Ascending aorta (tissue), 2 donors: ENCODE data around the gene KIAA1671. TPM values are rescaled to one million over a fixed set of nuclear protein-coding genes. Genes with fewer than 3 reads are reported as not detected.

Experiments used
- DNase-seq, 2 donors: peaks; one replicate each; pipeline ENCODE4 v3.0.0-alpha.2; 2019; ENCODE audit warnings: low spot score in 2 of 2
- H3K27ac ChIP-seq, 2 donors: fragments of 200-600 bp; sonication (generic); one replicate each; pipeline ENCODE4 v1.5.1; 2016 to 2017; ENCODE audit warnings: mild to moderate bottlenecking in 1 of 2
- H3K27me3 ChIP-seq: fragments of 200-600 bp; sonication (generic); one replicate; pipeline ENCODE4 v1.5.1; 2017
- H3K36me3 ChIP-seq, 2 donors: fragments of 200-600 bp; sonication (generic); one replicate each; pipeline ENCODE4 v1.5.1; 2016
- H3K4me1 ChIP-seq, 2 donors: fragments of 200-600 bp; sonication (generic); one replicate each; pipeline ENCODE4 v1.5.1; 2016 to 2017; ENCODE audit warnings: mild to moderate bottlenecking in 1 of 2
- H3K4me3 ChIP-seq, 2 donors: fragments of 200-600 bp; sonication (generic); one replicate each; pipeline ENCODE4 v1.5.1; 2016 to 2017; ENCODE audit warnings: mild to moderate bottlenecking in 1 of 2
- H3K9me3 ChIP-seq, 2 donors: fragments of 200-600 bp; sonication (generic); one replicate each; pipeline ENCODE4 v1.5.1; 2016
- intact Hi-C: fragments of 100-400 bp; cut with DNase I; formaldehyde crosslinking; loops from one replicate; pipeline ENCODE4 v1.15.1; 2023
- total RNA-seq: library from RNA; depleted of rRNA; stranded (reverse); fragments of >200 nt; gene quantifications from one replicate; pipeline ENCODE4 v1.1.0, GENCODE V29; 2016
- TF ChIP-seq, protein P1 (sequence below), 3 experiments: fragments of 200-600 bp in 2 of 3; fragments of 450-650 bp in 1 of 3; sonication (generic) in 2 of 3; IDR thresholded peaks; one replicate each; pipeline ENCODE4 v1.5.1; 2016 to 2019; ENCODE audit warnings: antibody characterized with exemption in 3 of 3, mild to moderate bottlenecking in 1 of 3, moderate library complexity in 1 of 3

Gene KIAA1671
- total RNA-seq, 1 donor from 2014 or later, result 79.0 TPM

- peaks cover 13 to 49% of the 10 kb centered on the region in 2 donors for H3K4me1 ChIP-seq
- H3K4me3 ChIP-seq, result peak overlapping the region; percentile 58 to 64
- DNase-seq, result peak; percentile 54 to 84
- TF ChIP-seq, protein P1, sequence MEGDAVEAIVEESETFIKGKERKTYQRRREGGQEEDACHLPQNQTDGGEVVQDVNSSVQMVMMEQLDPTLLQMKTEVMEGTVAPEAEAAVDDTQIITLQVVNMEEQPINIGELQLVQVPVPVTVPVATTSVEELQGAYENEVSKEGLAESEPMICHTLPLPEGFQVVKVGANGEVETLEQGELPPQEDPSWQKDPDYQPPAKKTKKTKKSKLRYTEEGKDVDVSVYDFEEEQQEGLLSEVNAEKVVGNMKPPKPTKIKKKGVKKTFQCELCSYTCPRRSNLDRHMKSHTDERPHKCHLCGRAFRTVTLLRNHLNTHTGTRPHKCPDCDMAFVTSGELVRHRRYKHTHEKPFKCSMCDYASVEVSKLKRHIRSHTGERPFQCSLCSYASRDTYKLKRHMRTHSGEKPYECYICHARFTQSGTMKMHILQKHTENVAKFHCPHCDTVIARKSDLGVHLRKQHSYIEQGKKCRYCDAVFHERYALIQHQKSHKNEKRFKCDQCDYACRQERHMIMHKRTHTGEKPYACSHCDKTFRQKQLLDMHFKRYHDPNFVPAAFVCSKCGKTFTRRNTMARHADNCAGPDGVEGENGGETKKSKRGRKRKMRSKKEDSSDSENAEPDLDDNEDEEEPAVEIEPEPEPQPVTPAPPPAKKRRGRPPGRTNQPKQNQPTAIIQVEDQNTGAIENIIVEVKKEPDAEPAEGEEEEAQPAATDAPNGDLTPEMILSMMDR (IDR thresholded peaks at IDR 0.05), result peak in 1 of 3 experiments; percentile 34
- no peaks in the 10 kb centered on the region for H3K9me3 ChIP-seq
- peaks cover 0 to 24% of the 10 kb centered on the region in 2 donors for H3K36me3 ChIP-seq
- intact Hi-C loops, result loop anchor here (1.0 to 5.0 kb wide), 4 partner anchors 26 to 60 kb away; no protein-coding TSS in a partner anchor
- H3K27ac ChIP-seq, result peak overlapping the region; percentile 90 to 93
- H3K27me3 ChIP-seq, result no peaks in the 10 kb centered on the region
Observed at GRCh38 chr22:25111579-25112517, 159.3 kb downstream of the KIAA1671 start.

GRCh38 chr22:25112538-25113253 lies 160.2 kb downstream of the KIAA1671 start:
- Histone ChIP-seq H3K36me3 (peaks cover 0 to 24% of the 10 kb centered on the region in 2 donors), H3K4me1 (peaks cover 13 to 49% of the 10 kb centered on the region in 2 donors), H3K27me3 (no peaks in the 10 kb centered on the region), H3K4me3 (peak overlapping the region; percentile 58 to 64), H3K27ac (peak overlapping the region; percentile 90 to 93), H3K9me3 (no peaks in the 10 kb centered on the region)
- no peak for DNase-seq
- TF ChIP-seq, protein P1 (IDR thresholded peaks at IDR 0.05), result no peak
- intact Hi-C loops, result loop anchor here (5.0 kb wide), 2 partner anchors 35 to 60 kb away; no protein-coding TSS in a partner anchor

DNA sequence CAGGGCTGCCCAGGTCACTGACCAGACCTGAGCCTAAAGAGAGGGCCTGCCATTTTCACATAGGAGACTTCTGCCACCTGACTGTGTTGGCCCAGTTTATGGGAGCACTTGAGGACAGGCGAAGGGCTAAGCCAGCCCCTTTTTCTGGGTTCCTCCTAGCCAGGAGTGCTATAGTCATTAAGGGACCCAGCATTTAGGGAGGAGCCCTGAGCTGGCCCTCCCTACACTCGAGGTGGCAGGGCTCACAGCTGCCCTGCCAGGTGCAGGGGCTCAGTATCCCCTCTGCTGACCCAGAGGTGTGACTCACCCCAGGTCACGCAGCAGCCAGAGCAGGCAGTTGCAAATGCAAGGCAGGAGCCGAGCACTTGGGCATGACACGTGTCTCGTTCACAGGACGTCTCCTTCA lies 160.8 kb downstream of the KIAA1671 start:
- TF ChIP-seq, protein P1 (IDR thresholded peaks at IDR 0.05), result no peak
- Histone ChIP-seq H3K4me1 (peaks cover 13 to 49% of the 10 kb centered on the region in 2 donors), H3K27ac (peak overlapping the region; percentile 90 to 93), H3K4me3 (peak overlapping the region in 1 of 2 donors; percentile 64), H3K36me3 (peaks cover 0 to 26% of the 10 kb centered on the region in 2 donors), H3K27me3 (no peaks in the 10 kb centered on the region), H3K9me3 (no peaks in the 10 kb centered on the region)
- intact Hi-C loops, result loop anchor here (5.0 kb wide), 2 partner anchors 34 to 59 kb away; no protein-coding TSS in a partner anchor
- no peak for DNase-seq

- no peaks in the 10 kb centered on the region for H3K27me3 ChIP-seq
- H3K36me3 ChIP-seq, result peaks cover 0 to 21% of the 10 kb centered on the region in 2 donors
- no peak overlapping the region for H3K4me3 ChIP-seq
- H3K9me3 ChIP-seq, result no peaks in the 10 kb centered on the region
- DNase-seq, result no peak
- peak overlapping the region; percentile 90 to 93 for H3K27ac ChIP-seq
- peaks cover 13 to 51% of the 10 kb centered on the region in 2 donors for H3K4me1 ChIP-seq
- TF ChIP-seq, protein P1 (IDR thresholded peaks at IDR 0.05), result no peak
- intact Hi-C loops, result loop anchor here (5.0 kb wide), 2 partner anchors 33 to 58 kb away; no protein-coding TSS in a partner anchor
Observed at GRCh38 chr22:25114369-25115362, 162.2 kb downstream of the KIAA1671 start.
